GM19025 (cell line): ENCODE measurements around the gene IZUMO1R.
"Not testable (repeated sequence)": the region's sequence is repeated elsewhere in the genome, so short reads cannot be mapped to it uniquely, and the experiment has no call there.

Experiments
- ATAC-seq: cut with Tn5 transposase; IDR thresholded peaks from one replicate; pipeline ENCODE4 v1.9.1; 2021; ENCODE audit warnings: mild to moderate bottlenecking, low read depth, moderate library complexity; ENCODE audit not compliant: unreplicated experiment

Gene IZUMO1R

GRCh38 chr11:94303966-94304958, at the start of gene IZUMO1R:
Gene IZUMO1R (plus strand): TSS chr11:94304580. CDS start chr11:94305637, 1,057 bp downstream.
- ATAC-seq, result no peak

GRCh38 chr11:94271885-94272372, 32.5 kb upstream of the IZUMO1R start:
- peak; percentile 48 for ATAC-seq

DNA sequence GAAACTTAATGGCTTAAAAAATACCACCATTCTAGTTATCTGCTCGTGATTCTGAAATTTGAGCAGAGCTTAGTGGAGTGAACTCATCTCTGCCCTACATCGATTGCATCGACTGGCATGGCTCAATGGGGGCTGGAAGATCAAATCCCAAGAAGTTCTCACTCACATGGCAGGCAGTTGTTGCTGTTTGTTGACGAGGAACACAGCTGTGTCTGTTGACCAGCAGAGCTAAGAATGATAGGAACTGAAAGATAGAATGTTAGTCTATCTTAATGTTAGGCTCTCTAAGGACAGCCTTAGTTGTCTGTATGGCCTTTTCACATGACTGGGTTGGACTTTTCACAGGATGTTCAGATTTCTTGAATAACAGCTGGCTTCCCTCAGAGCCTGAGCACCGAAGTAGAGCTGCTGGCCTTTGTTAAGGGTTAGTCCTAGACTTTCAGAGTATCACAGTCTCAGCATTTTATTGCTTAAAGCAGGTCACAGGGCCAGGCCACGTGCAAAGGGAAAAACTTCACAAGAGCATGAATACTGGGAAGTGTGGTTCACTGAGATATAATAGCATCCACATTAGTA, 31.6 kb upstream of the IZUMO1R start:
- no peak for ATAC-seq

DNA sequence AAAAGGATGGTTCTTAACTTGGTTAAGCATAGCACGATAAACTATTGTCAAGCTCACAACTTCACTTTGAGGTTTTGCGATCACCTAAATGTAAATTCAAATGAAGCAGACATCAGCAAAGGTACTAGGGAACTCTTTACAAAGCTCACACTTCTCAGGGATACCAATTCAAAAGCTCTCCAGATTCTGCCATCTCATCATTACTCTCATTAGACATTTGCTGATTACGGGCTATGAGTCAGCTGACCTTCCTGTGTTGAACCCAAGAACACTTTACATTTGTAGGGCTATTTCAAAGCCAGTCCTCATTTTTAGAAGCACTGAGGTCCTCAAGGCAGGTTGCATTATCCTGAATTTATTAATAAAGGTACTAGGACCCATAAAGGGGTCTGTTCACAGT, 28.4 kb upstream of the IZUMO1R start:
- no peak for ATAC-seq

DNA sequence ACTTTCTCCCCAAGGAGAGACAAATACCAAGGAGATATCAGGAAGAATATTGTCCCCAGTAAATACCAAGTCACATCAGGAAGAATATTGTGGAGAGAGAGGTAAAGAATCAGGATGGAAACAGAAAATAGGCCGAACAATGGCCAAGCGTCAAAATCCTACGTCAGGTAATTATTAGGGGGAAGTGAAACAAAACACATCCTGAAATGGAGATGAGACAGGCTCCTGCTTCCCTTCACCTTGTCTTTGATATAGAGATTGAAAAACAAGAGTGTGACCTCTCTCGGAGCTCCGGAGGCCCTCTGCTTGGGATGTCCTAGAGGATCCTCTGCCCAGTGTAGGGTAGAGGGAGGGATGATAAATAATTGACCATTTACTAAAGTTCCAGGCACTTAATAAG, 27.4 kb upstream of the IZUMO1R start:
- no peak for ATAC-seq

DNA sequence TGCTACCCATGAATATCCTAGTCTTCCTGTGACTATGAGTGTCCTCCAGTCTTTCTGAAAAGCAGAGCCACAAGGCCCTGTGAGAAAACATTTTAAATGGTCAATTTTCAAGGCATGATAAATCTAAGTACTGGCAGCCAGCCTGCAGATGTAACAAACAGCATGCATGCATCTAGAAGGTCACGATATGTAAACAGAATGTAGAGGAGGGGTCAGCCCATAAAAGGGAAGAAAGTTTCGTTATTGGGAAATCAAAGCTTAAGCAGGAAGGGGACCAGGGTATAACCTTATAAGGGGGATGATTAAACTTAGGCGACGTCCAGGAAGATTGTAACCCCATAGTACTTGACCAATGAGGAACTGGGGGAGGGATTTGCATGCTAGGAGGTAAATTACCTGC, 26.2 kb upstream of the IZUMO1R start:
- ATAC-seq, result not testable (repeated sequence)

- ATAC-seq, result no peak
These were observed 24.4 kb upstream of the IZUMO1R start for GRCh38 chr11:94279996-94280395.

- ATAC-seq, result no peak
These were observed 23.1 kb upstream of the IZUMO1R start for GRCh38 chr11:94281324-94281723.

- ATAC-seq, result no peak
These were observed 20.7 kb upstream of the IZUMO1R start for GRCh38 chr11:94283678-94284077.

GRCh38 chr11:94295534-94295933, 8.8 kb upstream of the IZUMO1R start:
- no peak for ATAC-seq

DNA sequence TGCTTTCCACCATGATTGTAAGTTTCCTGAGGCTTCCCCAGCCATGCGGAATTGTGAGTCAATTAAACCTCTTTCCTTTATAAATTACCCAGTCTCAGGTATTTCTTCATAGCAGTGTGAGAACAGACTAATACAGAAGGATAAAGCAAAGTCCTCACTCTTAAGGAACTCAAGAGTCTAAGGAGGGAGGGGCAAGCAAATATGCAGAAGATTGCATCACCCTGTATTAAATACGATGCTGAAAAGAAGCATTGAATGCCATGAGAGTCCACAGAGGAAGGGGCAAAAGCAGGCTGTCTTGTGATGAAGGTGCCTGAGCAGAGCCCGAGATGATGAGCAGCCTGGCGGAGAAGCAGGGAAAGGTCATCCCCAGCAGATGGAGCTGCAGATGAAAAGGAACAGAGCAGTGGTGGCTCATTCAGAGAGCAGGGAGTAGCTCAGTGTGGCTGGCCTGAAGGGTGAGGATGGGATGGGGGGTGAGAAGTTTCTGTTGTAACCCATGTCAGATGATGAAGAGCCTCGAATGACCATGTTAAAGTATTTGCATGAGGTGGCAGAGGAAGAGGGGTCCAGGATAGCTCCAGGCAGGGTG, 6.3 kb upstream of the IZUMO1R start:
- ATAC-seq, result no peak

GRCh38 chr11:94302776-94303175, 1.6 kb upstream of the IZUMO1R start:
- no peak for ATAC-seq

DNA sequence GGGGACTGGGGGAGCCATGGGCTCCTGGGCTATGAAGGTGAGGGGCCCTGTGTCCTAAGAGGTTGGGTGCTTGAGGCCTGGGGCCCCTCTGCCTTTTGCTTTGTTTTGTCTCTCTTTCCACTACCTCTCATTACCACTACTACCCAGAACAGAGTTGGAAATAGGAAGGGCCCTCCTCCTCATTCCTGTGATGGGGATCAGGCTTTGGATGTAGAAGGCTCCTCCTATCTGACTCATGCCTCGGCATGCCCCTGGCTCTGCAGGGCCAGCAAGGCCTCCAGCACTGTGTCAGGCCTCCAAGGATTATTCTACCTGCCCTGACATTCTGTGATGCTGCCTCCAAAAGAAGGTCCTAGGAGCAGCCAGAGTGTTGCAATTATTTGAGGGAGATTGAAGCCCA, 766 bp downstream of the IZUMO1R start:
- ATAC-seq, result no peak

GRCh38 chr11:94307101-94307791, 2.9 kb downstream of the IZUMO1R start:
- ATAC-seq, result no peak

DNA sequence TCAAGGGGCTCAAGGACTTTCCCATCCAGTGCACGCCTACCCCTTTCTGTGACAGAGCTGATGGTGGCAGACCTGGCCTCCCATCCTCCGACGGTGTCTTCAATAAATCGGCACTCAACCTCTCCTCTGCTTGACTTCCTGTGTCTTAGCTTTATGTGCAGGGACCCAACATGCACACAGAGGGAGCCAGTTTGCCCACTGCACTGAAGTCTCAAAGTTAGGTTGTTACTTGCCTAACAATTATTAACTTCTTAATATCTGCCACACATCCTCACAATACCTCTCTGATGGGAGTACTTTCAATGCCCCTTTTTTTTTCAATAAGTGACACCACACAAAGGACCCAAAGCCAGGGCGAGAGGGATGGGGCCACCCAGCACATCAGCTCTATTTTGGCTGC, 3.6 kb downstream of the IZUMO1R start:
- no peak for ATAC-seq

GRCh38 chr11:94309757-94310156, 5.4 kb downstream of the IZUMO1R start:
- ATAC-seq, result no peak

DNA sequence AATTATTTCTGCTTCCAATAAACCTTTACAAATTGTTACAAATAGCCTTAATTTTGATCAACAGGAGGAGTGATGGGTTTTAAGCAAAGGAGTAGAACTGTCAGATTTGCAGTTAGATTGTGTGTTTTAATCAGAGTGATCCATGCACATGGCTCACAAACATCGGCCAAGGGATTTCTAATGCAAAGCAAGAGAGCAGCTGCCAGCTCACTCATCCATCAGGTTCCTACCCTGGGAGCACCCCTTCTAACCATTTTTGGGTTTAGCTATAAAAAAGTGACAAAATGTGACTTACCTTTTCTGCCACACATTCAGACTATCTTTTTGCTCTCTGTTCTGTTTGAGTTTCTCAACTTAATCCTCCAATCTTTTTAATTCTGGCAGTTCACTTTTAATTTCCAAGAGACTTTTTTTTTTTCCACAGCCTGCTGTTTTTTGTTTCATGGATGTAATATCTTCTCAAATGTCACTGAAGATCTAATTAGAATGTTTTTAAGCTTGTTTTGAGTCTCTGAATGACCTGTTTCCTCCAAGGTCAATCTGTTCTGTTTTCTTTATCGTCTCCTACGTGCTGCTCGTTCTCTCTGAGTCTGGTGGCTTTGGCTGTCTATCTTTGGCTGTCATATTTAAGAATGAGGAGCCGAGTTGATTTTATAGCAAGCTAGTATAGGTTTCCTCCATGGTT, 6.0 kb downstream of the IZUMO1R start:
- no peak for ATAC-seq

- ATAC-seq, result no peak
These were observed 8.0 kb downstream of the IZUMO1R start for GRCh38 chr11:94312339-94312738.

GRCh38 chr11:94314064-94314463, 9.7 kb downstream of the IZUMO1R start:
- no peak for ATAC-seq

GRCh38 chr11:94315664-94316063, 11.3 kb downstream of the IZUMO1R start:
- no peak for ATAC-seq
